Activated T-cell treated with anti-CD3 and anti-CD28 coated beads, Interleukin-2, amount 50 U/mL, for 4 hours (primary cell): ENCODE data around the gene ID3. TPM values are rescaled to one million over a fixed set of nuclear protein-coding genes. Genes with fewer than 3 reads are reported as not detected.

ENCODE experiments used
- ATAC-seq, 2 donors: fragments of 200-7000 bp; cut with Tn5 transposase; one replicate each; pipeline ENCODE4 v1.10.0; 2021
- DNase-seq: peaks from one replicate; pipeline ENCODE4 v3.0.0-alpha.2; 2020
- H3K27me3 Mint-ChIP-seq: one replicate; pipeline ENCODE4 v1.8.0; 2021; ENCODE audit warnings: low read depth, mixed read lengths
- H3K36me3 Mint-ChIP-seq: one replicate; pipeline ENCODE4 v1.8.0; 2022; ENCODE audit warnings: mixed read lengths; ENCODE audit not compliant: insufficient read depth
- H3K4me1 Mint-ChIP-seq: one replicate; pipeline ENCODE4 v1.8.0; 2021; ENCODE audit warnings: low read depth, mixed read lengths
- H3K4me3 Mint-ChIP-seq: one replicate; pipeline ENCODE4 v1.8.0; 2021; ENCODE audit warnings: mild to moderate bottlenecking, moderate library complexity, mixed read lengths
- H3K9me3 Mint-ChIP-seq: one replicate; pipeline ENCODE4 v1.8.0; 2021; ENCODE audit warnings: mixed read lengths
- total RNA-seq, 3 donors: library from RNA; stranded (reverse); gene quantifications; one replicate each; pipeline ENCODE4 v1.2.1, GENCODE V29; 2021

Gene ID3
- total RNA-seq, 3 donors from 2014 or later: 15.1 to 17.1 (median 15.1) TPM

DNA sequence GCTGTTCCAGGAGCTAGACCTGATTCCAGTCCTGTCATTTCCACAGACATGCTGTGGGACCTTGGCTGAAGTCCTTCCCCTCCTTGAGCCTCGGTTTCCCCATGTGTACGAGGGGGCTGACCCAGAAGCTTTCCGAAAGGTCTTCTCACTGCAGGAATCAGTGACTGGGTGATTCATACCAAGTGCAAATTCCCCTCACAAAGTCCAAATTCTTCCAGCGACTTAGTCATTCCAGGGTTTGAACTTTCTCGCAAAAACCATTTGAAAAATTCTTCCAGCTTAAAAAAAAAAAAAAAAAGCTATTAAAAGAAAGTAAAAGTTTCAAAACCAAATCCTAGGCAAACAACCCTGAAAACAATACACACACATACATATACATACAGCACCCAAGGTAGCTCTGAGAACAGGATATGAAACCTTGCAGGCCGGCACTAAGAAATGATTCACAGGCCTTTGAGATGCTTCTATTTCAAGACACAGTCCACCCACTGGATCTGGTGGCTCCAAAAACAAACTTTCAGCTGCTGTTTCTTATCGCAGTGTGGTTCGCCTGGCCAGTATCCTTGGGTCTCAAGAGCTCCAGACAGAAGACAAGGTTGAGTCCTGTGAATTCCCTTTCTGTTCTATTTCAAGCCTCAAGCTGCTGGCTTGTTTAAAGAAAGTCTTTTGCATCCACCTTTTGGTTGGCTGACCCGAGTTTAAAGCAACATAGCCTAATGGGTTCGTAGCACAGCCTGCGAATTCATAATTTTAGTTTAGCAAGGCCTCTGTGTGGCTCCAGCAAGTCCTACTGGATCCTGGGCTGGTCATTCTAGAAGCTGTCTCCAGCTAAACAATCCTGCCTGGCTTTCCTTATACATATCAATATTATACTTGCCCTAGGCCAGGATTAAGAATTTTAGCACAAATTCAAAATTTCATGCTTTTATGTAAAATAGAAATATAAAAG is 18.0 kb upstream of the ID3 start:
- Mint-ChIP-seq H3K36me3 (peaks cover 2% of the 10 kb centered on the region), H3K9me3 (no peaks in the 10 kb centered on the region), H3K4me1 (peaks cover 49% of the 10 kb centered on the region), H3K27me3 (no peaks in the 10 kb centered on the region), H3K4me3 (peak overlapping the region; percentile 60)
- DNase-seq: no peak
- peak; percentile 97 to 98 for ATAC-seq

DNA sequence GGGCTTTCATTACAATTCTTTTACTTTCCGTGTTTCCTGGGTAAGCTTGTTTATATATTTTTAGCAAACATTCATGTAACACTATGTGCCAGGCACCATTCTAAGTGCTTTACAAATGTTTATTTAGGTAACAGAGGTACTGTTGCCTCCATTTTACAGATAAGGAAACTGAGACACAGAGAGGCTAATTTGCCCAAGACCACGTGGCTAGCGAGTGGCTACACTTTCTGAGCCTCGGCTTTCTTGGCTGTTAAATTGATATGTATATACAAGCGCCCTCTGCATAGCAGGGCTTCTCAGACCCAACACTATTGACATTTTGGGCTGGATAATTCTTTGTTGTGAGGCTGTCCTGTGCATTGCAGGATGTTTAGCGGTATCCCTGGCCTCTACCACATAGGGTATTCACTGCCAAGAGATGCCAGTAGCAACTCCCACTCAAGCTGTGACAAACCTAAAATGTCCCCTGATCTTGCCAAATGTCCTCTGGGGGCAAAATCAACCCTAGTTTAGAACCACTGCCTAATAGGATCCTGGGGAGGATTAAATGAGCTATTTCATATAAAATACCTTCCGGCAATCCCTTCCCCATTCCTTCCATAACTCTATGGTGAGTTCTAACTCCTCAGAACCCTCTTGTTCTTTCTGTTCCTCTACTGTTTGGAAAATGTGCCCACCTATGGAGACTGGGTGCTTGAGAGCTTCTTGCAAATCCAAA is 17.2 kb upstream of the ID3 start:
- ATAC-seq (no peak), DNase-seq (no peak)
- H3K4me1 Mint-ChIP-seq: peaks cover 49% of the 10 kb centered on the region
- H3K4me3 Mint-ChIP-seq: peak overlapping the region; percentile 60
- no peaks in the 10 kb centered on the region for H3K27me3 Mint-ChIP-seq
- peaks cover 2% of the 10 kb centered on the region for H3K36me3 Mint-ChIP-seq
- H3K9me3 Mint-ChIP-seq: no peaks in the 10 kb centered on the region

DNA sequence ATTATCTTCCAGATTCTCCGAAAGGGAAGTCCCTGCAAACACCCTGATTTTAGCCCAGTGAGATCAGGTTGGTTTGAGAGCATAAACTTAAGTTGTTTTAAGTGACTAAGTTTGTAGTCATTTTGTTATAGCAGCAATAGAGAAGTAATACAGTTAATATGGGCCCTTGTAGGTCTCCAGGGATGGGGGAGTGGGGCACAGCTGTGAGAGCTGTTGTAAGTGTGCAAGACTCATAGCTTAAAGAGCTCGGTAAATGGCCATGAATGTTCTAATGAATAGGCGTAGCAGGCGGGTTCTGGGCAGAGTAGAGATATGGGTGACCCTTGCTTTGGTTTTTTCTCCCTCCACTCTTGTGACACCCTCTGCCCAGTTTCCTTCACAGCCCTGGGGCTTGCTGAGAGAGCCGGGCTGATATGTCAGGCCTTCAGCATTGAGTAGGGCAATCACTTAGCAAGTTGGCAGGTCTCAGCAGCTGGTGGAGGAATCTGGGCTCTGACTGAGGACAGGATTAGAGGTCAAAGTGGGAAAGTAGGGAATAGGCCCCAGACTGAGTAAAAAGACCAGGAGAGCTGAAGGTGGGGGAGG is 16.0 kb upstream of the ID3 start:
- Mint-ChIP-seq H3K27me3 (peaks cover 1% of the 10 kb centered on the region), H3K4me3 (no peak overlapping the region), H3K4me1 (peaks cover 43% of the 10 kb centered on the region), H3K36me3 (peaks cover 2% of the 10 kb centered on the region), H3K9me3 (no peaks in the 10 kb centered on the region)
- ATAC-seq (no peak), DNase-seq (no peak)

DNA sequence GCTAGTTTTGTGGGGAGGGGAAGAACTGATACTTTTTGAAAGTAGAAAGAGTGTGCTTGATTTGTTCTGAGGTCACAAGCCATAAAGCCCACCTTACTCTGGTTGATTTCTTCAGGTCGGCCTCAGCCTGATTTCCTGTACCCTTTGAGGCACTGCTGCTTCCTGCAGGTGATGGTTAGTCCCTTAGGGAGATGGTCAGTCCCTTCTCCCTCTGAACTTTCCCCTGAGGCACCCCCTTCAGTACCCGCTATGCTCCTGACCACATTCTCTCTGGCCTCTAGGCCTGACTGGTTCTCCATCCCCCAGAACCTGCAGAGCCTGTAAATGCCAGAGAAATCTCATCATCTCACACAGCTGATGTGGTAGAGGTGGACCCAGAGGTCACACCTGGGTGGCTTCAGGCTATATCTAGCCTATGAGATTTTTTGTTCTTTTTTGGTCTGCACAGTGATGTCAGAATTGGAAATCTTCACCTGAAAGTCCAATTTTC is 15.0 kb upstream of the ID3 start:
- H3K36me3 Mint-ChIP-seq: peaks cover 2% of the 10 kb centered on the region
- H3K4me1 Mint-ChIP-seq: peaks cover 43% of the 10 kb centered on the region
- DNase-seq (no peak), ATAC-seq (no peak)
- no peaks in the 10 kb centered on the region for H3K9me3 Mint-ChIP-seq
- H3K27me3 Mint-ChIP-seq: peaks cover 5% of the 10 kb centered on the region
- H3K4me3 Mint-ChIP-seq: no peak overlapping the region

DNA sequence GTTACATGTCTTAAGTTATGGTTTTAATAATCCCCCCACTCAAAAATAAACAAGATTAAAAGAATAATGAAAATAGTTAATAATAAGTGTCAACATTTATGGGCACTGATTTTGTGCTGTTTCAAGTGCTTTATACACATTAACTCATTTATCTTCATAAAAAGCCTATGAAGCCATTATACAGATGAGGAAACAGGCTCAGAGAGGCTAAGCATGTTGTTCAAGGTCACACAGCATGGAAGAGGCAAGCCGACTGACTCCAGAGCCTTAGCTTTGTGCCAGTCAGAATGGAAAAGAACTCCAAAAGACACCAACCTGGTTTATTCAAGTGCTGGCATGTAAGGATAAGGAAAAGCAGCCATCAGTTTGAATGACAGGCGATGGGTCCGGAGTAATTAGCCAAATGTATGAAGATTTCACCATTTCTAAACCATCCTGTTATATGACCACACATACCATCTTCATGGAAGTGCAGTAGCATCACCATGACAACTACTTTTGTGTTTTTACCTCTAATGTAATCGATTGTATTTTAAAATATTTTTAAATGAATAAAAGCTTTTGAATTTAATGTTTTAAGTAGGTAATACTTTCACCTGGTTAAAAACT is 14.4 kb upstream of the ID3 start:
- no peaks in the 10 kb centered on the region for H3K9me3 Mint-ChIP-seq
- DNase-seq: no peak
- H3K4me1 Mint-ChIP-seq: peaks cover 39% of the 10 kb centered on the region
- H3K36me3 Mint-ChIP-seq: peaks cover 2% of the 10 kb centered on the region
- peaks cover 12% of the 10 kb centered on the region for H3K27me3 Mint-ChIP-seq
- no peak for ATAC-seq
- no peak overlapping the region for H3K4me3 Mint-ChIP-seq

DNA sequence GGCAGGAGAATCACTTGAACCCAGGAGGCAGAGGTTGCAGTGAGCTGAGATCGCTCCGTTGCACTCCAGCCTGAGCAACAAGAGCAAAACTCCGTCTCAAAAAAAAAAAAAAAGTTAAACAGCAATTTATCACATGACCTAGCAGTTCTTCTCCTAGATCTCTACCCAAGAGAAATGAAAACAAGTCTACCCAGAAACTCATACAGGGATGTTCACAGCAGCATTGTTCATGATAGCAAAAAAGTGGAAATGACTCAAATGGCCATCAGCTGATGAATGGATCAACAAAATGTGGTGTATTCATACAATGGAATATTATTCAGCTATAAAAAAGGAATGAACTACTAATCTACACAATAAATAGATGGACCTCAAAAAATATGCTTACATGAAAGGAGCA is 12.2 kb upstream of the ID3 start:
- peaks cover 29% of the 10 kb centered on the region for H3K4me1 Mint-ChIP-seq
- DNase-seq (no peak), ATAC-seq (no peak)
- H3K36me3 Mint-ChIP-seq: peaks cover 2% of the 10 kb centered on the region
- H3K4me3 Mint-ChIP-seq: no peak overlapping the region
- no peaks in the 10 kb centered on the region for H3K9me3 Mint-ChIP-seq
- peaks cover 23% of the 10 kb centered on the region for H3K27me3 Mint-ChIP-seq

DNA sequence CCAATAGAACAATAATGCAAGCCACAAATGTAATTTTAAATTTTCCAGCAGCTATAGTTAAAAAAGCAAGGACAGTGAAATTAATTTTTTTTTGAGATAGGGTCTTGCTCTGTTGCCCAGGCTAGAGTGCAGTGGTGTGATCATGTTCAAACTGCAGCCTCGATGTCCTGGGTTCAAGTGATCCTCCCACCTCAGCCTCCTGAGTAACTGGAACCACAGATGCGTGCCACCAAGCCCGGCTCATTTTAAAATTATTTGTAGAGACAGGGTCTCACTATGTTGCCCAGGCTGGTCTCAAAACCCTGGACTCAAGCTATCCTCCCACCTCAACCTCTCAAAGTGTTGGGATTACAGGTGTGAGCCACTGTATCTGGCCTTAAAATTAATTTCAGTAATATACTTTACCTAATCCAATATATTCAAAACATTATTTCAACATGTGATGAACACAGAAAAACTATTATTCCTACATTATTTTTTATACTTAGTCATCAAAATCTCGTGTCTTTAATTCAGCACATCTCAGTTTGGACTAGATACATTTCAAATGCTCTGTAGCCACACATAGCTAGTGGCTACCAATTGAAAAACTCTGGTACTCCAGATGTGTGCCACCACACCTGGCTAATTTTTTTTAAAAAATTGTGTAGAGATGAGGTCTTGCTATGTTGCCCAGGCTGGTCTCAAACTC is 10.8 kb upstream of the ID3 start:
- ATAC-seq (no peak), DNase-seq (no peak)
- no peaks in the 10 kb centered on the region for H3K9me3 Mint-ChIP-seq
- H3K27me3 Mint-ChIP-seq: peaks cover 28% of the 10 kb centered on the region
- H3K36me3 Mint-ChIP-seq: peaks cover 2% of the 10 kb centered on the region
- peaks cover 19% of the 10 kb centered on the region for H3K4me1 Mint-ChIP-seq
- H3K4me3 Mint-ChIP-seq: no peak overlapping the region

DNA sequence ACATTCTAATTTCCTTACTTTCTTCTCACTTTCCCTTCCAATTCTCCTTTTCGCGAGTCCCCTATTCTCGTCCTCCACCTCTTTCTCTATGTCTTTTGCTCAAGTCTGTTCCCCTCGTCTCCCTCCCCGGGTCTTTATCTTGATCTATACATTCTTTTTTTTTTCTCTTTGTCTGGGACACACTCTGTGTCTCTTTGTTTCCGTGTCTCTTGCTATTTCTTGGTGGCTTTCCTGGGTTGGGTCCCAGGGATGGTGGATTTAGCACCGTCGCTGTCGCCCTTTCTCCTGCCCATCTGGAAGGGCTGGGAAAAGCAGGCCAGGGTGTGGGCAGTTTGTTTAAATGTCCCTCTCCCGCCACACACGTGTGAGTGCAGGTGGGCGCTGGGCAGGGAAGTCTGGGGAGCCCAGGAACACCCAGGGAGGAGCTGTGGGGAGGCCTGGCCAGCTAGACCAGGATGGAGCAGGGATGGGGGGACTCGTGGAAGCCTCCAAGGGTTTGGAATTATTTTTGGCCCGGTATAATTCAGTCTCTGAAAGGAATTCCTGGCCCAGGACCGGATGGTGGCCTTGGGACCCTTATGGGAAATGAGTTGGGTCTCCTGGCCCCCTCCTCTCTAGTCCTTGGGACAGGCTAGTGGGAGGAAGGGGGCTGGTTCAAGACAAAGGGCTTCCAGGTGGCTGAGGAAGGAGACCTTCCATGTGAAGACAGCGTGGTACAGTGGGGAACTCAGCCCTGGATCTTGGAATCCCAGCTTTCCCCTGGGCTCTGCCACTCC is 9.5 kb upstream of the ID3 start:
- no peak for ATAC-seq
- Mint-ChIP-seq H3K4me3 (peak overlapping the region; percentile 82), H3K4me1 (peaks cover 12% of the 10 kb centered on the region), H3K27me3 (peaks cover 28% of the 10 kb centered on the region), H3K9me3 (no peaks in the 10 kb centered on the region), H3K36me3 (no peaks in the 10 kb centered on the region)
- no peak for DNase-seq

DNA sequence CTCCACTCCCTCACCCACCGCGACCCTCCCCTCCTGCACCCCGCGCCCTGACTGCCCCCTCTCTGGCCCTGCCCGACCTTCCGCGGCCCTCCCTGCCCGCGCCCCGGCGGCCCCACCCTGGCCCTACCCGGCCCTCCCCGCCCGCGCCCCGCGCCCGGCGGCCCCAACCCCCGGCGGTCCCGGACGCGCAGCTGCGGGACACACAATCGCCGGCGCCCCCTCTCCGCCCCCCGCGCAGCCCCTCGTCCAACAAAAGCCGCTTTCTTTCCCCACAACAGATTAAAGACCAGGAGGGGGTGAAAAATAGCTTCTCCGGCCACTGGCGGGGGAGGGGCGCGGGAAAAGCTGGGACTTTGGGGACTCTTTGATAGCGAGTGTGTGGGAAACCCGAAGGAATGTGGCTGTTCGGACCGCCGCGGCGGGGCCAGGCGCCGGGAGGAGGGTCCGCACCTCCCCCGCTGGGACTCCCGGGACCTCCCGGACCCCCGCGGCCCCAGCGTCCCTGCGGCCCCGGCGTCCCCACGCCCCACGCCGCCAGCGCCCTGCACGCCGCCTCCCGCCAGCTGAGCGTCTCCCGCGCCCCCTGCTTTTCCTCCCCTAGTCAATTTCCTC is 8.8 kb upstream of the ID3 start:
- Mint-ChIP-seq H3K36me3 (no peaks in the 10 kb centered on the region), H3K4me1 (peaks cover 17% of the 10 kb centered on the region), H3K9me3 (no peaks in the 10 kb centered on the region), H3K4me3 (peak overlapping the region; percentile 82), H3K27me3 (peaks cover 32% of the 10 kb centered on the region)
- ATAC-seq (peak; percentile 48 to 50), DNase-seq (no peak)

DNA sequence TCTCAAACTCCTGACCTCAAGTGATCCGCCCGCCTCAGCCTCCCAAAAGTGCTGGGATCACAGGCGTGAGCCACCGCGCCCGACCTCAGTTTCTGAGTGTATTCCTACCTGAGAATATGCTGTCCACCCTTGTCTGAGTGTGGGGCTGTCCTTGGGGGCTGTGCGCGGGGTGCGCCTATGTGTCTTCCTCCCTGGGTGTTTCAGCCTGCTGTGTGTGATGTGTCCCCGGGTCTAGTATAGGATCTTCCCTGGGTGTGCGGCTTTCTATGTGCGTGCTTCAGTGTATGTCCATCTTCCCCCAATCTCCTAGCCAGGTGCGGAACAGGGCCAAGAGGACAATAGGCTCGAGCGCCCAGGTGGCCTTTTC is 8.3 kb upstream of the ID3 start:
- DNase-seq: no peak
- ATAC-seq: no peak
- H3K9me3 Mint-ChIP-seq: no peaks in the 10 kb centered on the region
- H3K36me3 Mint-ChIP-seq: no peaks in the 10 kb centered on the region
- H3K4me1 Mint-ChIP-seq: peaks cover 20% of the 10 kb centered on the region
- H3K4me3 Mint-ChIP-seq: peak overlapping the region; percentile 71
- H3K27me3 Mint-ChIP-seq: peaks cover 32% of the 10 kb centered on the region

DNA sequence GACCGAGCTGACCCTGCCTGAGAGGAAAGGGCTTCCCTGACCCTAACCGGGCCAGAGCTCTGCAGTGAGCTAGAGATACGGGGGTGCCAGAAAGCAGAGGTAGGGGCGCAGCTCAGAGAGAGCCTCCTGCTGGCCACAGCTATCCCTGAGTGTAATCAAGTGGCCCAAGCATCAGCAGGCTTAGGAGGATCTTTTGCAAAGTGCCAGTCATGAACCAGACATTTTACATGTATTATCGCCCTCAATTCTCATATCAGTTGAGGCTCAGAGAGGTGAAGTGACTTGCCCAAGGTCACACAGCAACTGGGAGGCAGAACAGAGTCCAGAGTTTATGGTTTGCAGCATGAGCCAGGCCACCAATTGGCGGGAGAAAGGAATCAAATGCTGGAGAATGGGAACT is 7.0 kb upstream of the ID3 start:
- no peak for DNase-seq
- no peak for ATAC-seq
- no peaks in the 10 kb centered on the region for H3K36me3 Mint-ChIP-seq
- H3K27me3 Mint-ChIP-seq: peaks cover 32% of the 10 kb centered on the region
- peaks cover 30% of the 10 kb centered on the region for H3K4me1 Mint-ChIP-seq
- H3K9me3 Mint-ChIP-seq: no peaks in the 10 kb centered on the region
- H3K4me3 Mint-ChIP-seq: peak overlapping the region; percentile 52

DNA sequence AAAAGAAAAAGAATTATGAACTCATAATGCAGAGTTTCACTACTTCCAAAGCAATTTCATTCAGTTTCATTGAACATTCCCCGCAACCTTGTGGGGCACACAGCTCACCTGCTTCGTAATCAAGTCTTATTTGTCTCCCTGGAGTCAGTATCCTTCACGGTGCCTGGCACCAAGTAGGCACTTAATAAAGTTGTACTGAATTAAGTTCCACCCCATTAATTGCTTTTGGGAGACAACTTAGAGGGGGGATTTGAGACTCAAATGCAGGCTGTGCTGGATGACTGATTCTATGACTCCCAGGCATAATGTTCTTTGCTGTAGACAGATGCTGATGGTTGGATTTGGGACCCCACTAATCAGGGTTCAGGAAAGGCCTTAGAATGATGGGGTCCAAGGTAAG is 6.5 kb upstream of the ID3 start:
- DNase-seq (no peak), ATAC-seq (no peak)
- no peak overlapping the region for H3K4me3 Mint-ChIP-seq
- peaks cover 32% of the 10 kb centered on the region for H3K27me3 Mint-ChIP-seq
- H3K4me1 Mint-ChIP-seq: peaks cover 30% of the 10 kb centered on the region
- no peaks in the 10 kb centered on the region for H3K36me3 Mint-ChIP-seq
- H3K9me3 Mint-ChIP-seq: no peaks in the 10 kb centered on the region
